ENCODE data around the gene KCNQ5.

DNA sequence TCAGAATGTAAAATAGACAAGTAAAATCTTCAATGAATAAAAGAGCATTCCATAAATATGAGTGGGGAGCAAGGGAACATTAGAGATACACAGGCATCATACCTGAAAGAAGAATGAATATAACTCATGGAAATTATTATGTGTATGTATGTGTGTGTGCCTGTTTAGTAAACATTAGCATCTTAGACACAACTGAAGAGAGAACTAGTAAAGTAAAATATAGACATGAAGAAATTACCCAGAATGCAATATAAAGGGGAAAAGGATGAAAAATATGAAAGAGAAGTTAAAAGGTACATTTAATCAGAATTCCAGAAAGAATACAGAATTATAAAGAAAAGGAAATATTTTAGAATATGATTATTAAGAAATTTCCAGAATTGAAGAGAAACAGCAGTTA, 264.3 kb downstream of the KCNQ5 start:
- no peak for TF ChIP-seq KDM1A (IDR thresholded peaks at IDR 0.05; ENCODE audit: borderline replicate concordance)
- TF ChIP-seq, protein P1, sequence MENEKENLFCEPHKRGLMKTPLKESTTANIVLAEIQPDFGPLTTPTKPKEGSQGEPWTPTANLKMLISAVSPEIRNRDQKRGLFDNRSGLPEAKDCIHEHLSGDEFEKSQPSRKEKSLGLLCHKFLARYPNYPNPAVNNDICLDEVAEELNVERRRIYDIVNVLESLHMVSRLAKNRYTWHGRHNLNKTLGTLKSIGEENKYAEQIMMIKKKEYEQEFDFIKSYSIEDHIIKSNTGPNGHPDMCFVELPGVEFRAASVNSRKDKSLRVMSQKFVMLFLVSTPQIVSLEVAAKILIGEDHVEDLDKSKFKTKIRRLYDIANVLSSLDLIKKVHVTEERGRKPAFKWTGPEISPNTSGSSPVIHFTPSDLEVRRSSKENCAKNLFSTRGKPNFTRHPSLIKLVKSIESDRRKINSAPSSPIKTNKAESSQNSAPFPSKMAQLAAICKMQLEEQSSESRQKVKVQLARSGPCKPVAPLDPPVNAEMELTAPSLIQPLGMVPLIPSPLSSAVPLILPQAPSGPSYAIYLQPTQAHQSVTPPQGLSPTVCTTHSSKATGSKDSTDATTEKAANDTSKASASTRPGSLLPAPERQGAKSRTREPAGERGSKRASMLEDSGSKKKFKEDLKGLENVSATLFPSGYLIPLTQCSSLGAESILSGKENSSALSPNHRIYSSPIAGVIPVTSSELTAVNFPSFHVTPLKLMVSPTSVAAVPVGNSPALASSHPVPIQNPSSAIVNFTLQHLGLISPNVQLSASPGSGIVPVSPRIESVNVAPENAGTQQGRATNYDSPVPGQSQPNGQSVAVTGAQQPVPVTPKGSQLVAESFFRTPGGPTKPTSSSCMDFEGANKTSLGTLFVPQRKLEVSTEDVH (IDR thresholded peaks at IDR 0.05; ENCODE audit: low read depth, partially characterized antibody): no peak
- TF ChIP-seq YY1 (IDR thresholded peaks at IDR 0.05; ENCODE audit: low read depth, low read length): no peak

Data from GM12878 (cell line).